SK-N-MC (cell line): ENCODE measurements around the gene RCAN1.
A peak's percentile ranks its signal among the peaks of the same experiment; 100 is the strongest.

Source experiments
- DNase-seq: peaks from one replicate; pipeline ENCODE4 v3.0.0-alpha.2; 2011; ENCODE audit warnings: low read depth, low spot score
- H3K27ac ChIP-seq: fragments of 200-600 bp; sonication (generic); 2 replicates; pipeline ENCODE4 v1.5.1; 2016; ENCODE audit warnings: mixed run types
- H3K36me3 ChIP-seq: fragments of 200-600 bp; sonication (generic); 2 replicates; pipeline ENCODE4 v1.6.1; 2017; ENCODE audit warnings: antibody characterized with exemption, low read length, mixed read lengths; ENCODE audit not compliant: insufficient read depth
- H3K4me3 ChIP-seq: fragments of 200-600 bp; sonication (generic); 2 replicates; pipeline ENCODE4 v1.5.1; 2016
- H3K9ac ChIP-seq: fragments of 200-600 bp; sonication (generic); 2 replicates; pipeline ENCODE4 v1.8.0; 2017; ENCODE audit warnings: mixed run types, mixed read lengths; ENCODE audit not compliant: insufficient read length
- H3K9me3 ChIP-seq: fragments of 200-600 bp; sonication (generic); 2 replicates; pipeline ENCODE4 v1.6.1; 2017; ENCODE audit warnings: low read depth, mild to moderate bottlenecking, antibody characterized with exemption, low read length, moderate library complexity, mixed read lengths
- EZH2 ChIP-seq: fragments of 200-600 bp; sonication (generic); IDR thresholded peaks from one replicate; pipeline ENCODE4 v1.6.1; 2017; ENCODE audit warnings: antibody characterized with exemption
- FOXP2 ChIP-seq: optimal IDR thresholded peaks from 2 replicates; pipeline ENCODE3; 2011; ENCODE audit warnings: mild to moderate bottlenecking, moderate library complexity; ENCODE audit not compliant: insufficient read depth; ENCODE audit errors: extremely low read length, control extremely low read depth
- POLR2AphosphoS5 ChIP-seq: IDR thresholded peaks from 2 replicates; pipeline ENCODE4 v1.6.1; 2012; ENCODE audit warnings: mild to moderate bottlenecking, low read depth, low read length, borderline replicate concordance

Gene RCAN1

GRCh38 chr21:34614628-34615486 lies at the start of gene RCAN1:
TSS of gene RCAN1 (minus strand) at chr21:34615113. CDS start at chr21:34615011, 102 bp downstream.
- DNase-seq, result peak; percentile 10
- peak within 1 kb of the TSS; percentile 85 for H3K4me3 ChIP-seq
- no peaks in the 10 kb centered on the region for H3K36me3 ChIP-seq
- H3K27ac ChIP-seq, result no peak within 1 kb of the TSS
- TF ChIP-seq POLR2AphosphoS5, result no peak
- no peak for TF ChIP-seq FOXP2
- TF ChIP-seq EZH2, result no peak
- no peak within 1 kb of the TSS for H3K9ac ChIP-seq
- H3K9me3 ChIP-seq, result no peaks in the 10 kb centered on the region

- H3K4me3 ChIP-seq, result no peak overlapping the region
- DNase-seq, result no peak
- no peaks in the 10 kb centered on the region for H3K9me3 ChIP-seq
- no peaks in the 10 kb centered on the region for H3K36me3 ChIP-seq
- H3K27ac ChIP-seq, result no peak overlapping the region
- no peak overlapping the region for H3K9ac ChIP-seq
- no peak for TF ChIP-seq FOXP2
Measured at GRCh38 chr21:34661848-34662247, 46.9 kb upstream of the RCAN1 start.

- Histone ChIP-seq H3K9me3 (no peaks in the 10 kb centered on the region), H3K36me3 (no peaks in the 10 kb centered on the region), H3K9ac (no peak overlapping the region), H3K4me3 (no peak overlapping the region), H3K27ac (no peak overlapping the region)
- DNase-seq, result no peak
- no peak for TF ChIP-seq POLR2AphosphoS5
- TF ChIP-seq EZH2, result no peak
- no peak for TF ChIP-seq FOXP2
Measured at GRCh38 chr21:34653522-34653921, 38.6 kb upstream of the RCAN1 start.

- TF ChIP-seq EZH2, result no peak
- no peak for TF ChIP-seq FOXP2
- no peak for TF ChIP-seq POLR2AphosphoS5
- Histone ChIP-seq H3K9me3 (no peaks in the 10 kb centered on the region), H3K27ac (no peak overlapping the region), H3K36me3 (no peaks in the 10 kb centered on the region), H3K4me3 (no peak overlapping the region), H3K9ac (no peak overlapping the region)
- DNase-seq, result no peak
Measured at GRCh38 chr21:34651642-34652041, 36.7 kb upstream of the RCAN1 start.

- H3K4me3 ChIP-seq, result no peak overlapping the region
- no peak overlapping the region for H3K9ac ChIP-seq
- H3K27ac ChIP-seq, result no peak overlapping the region
- no peaks in the 10 kb centered on the region for H3K36me3 ChIP-seq
- DNase-seq, result no peak
- TF ChIP-seq EZH2 (no peak), POLR2AphosphoS5 (no peak), FOXP2 (no peak)
- no peaks in the 10 kb centered on the region for H3K9me3 ChIP-seq
Measured at GRCh38 chr21:34650861-34651431, 36.0 kb upstream of the RCAN1 start.

GRCh38 chr21:34649400-34649799 lies 34.5 kb upstream of the RCAN1 start:
- Histone ChIP-seq H3K27ac (no peak overlapping the region), H3K4me3 (no peak overlapping the region), H3K9me3 (no peaks in the 10 kb centered on the region), H3K36me3 (no peaks in the 10 kb centered on the region), H3K9ac (no peak overlapping the region)
- no peak for TF ChIP-seq EZH2
- no peak for TF ChIP-seq POLR2AphosphoS5
- TF ChIP-seq FOXP2, result no peak
- DNase-seq, result no peak

- no peak overlapping the region for H3K27ac ChIP-seq
- no peak overlapping the region for H3K4me3 ChIP-seq
- DNase-seq, result no peak
- no peaks in the 10 kb centered on the region for H3K36me3 ChIP-seq
- no peaks in the 10 kb centered on the region for H3K9me3 ChIP-seq
- H3K9ac ChIP-seq, result no peak overlapping the region
- TF ChIP-seq EZH2 (no peak), POLR2AphosphoS5 (no peak), FOXP2 (no peak)
Measured at GRCh38 chr21:34648739-34649297, 33.9 kb upstream of the RCAN1 start.

GRCh38 chr21:34647555-34647954 lies 32.6 kb upstream of the RCAN1 start:
- no peak for DNase-seq

More at GRCh38 chr21:34647555-34647954, 32.6 kb upstream of the RCAN1 start:
- Histone ChIP-seq H3K4me3 (no peak overlapping the region), H3K9me3 (no peaks in the 10 kb centered on the region), H3K27ac (no peak overlapping the region), H3K9ac (no peak overlapping the region), H3K36me3 (no peaks in the 10 kb centered on the region)
- TF ChIP-seq FOXP2 (no peak), POLR2AphosphoS5 (no peak), EZH2 (no peak)
